Suprapubic skin (tissue), 4 donors: Measurements from ENCODE around the gene GPR183. TPM values are rescaled to one million over a fixed set of nuclear protein-coding genes. Genes with fewer than 3 reads are reported as not detected.

ENCODE experiments used
- DNase-seq, 2 donors: peaks; one replicate each; pipeline ENCODE4 v3.0.0-alpha.2; 2019; ENCODE audit warnings: low spot score in 2 of 2
- H3K27ac ChIP-seq: fragments of 200-600 bp; sonication (generic); one replicate; pipeline ENCODE4 v1.5.1; 2019
- H3K27me3 ChIP-seq: fragments of 200-600 bp; sonication (generic); one replicate; pipeline ENCODE4 v1.5.1; 2019
- H3K36me3 ChIP-seq: fragments of 200-600 bp; sonication (generic); one replicate; pipeline ENCODE4 v1.5.1; 2019
- H3K4me1 ChIP-seq: fragments of 200-600 bp; sonication (generic); one replicate; pipeline ENCODE4 v1.5.1; 2019
- H3K4me3 ChIP-seq: fragments of 200-600 bp; sonication (generic); one replicate; pipeline ENCODE4 v1.5.1; 2019; ENCODE audit warnings: mild to moderate bottlenecking
- H3K9me3 ChIP-seq: fragments of 200-600 bp; sonication (generic); one replicate; pipeline ENCODE4 v1.5.1; 2019
- CTCF ChIP-seq, 2 donors: fragments of 200-600 bp in 1 of 2; fragments of 450-650 bp in 1 of 2; sonication (generic) in 1 of 2; IDR thresholded peaks; one replicate each; pipeline ENCODE4 v1.5.1; 2016 to 2019; ENCODE audit warnings: antibody characterized with exemption in 2 of 2, mild to moderate bottlenecking in 1 of 2, moderate library complexity in 1 of 2
- EP300 ChIP-seq: sonication (generic); formaldehyde crosslinking; IDR thresholded peaks from one replicate; pipeline ENCODE4 v1.6.1; 2017; ENCODE audit warnings: antibody characterized with exemption
- POLR2A ChIP-seq, 2 donors: fragments of 450-650 bp; IDR thresholded peaks; one replicate each; pipeline ENCODE4 v1.6.1; 2017; ENCODE audit warnings: antibody characterized with exemption in 2 of 2, mild to moderate bottlenecking in 2 of 2, moderate library complexity in 2 of 2
- POLR2AphosphoS5 ChIP-seq, 3 donors: sonication (generic); formaldehyde crosslinking; IDR thresholded peaks; one replicate each; pipeline ENCODE4 v1.6.1; 2017; ENCODE audit warnings: antibody characterized with exemption in 3 of 3
- WGBS: methylation state at CpG from one replicate; pipeline ENCODE4 v1.1.5; 2018; 5-methylcytosine and 5-hydroxymethylcytosine counted together
- total RNA-seq, 4 donors: library from RNA; depleted of rRNA; stranded (reverse); fragments of >200 nt; gene quantifications; one replicate each; pipeline ENCODE4 v1.1.0, GENCODE V29; 2016

GPR183 gene
- total RNA-seq, 4 donors from 2014 or later, result 2.3 to 7.0 (median 4.4) TPM

- DNase-seq, result no peak
- Histone ChIP-seq H3K4me1 (no peaks in the 10 kb centered on the region), H3K9me3 (no peaks in the 10 kb centered on the region), H3K36me3 (peaks cover 23% of the 10 kb centered on the region), H3K4me3 (no peak overlapping the region), H3K27ac (no peak overlapping the region), H3K27me3 (no peaks in the 10 kb centered on the region)
- TF ChIP-seq EP300 (no peak), CTCF (IDR thresholded peaks at IDR 0.05) (no peak), POLR2A (IDR thresholded peaks at IDR 0.05) (no peak), POLR2AphosphoS5 (IDR thresholded peaks at IDR 0.05) (no peak)
- 95% methylated on average over 1 of the region's 1 CpG for WGBS
These were observed 61.1 kb downstream of the GPR183 start for GRCh38 chr13:99246100-99246499.

Other genes starting within 250 kb of the GPR183 start
- gene UBAC2, start 106.5 kb downstream of the GPR183 start, total RNA-seq, result 100 to 1,000 TPM in 2 of 4 donors, 10 to 100 TPM in 2; 67.3 to 111 (median 93.8) TPM
- not detected for gene GPR18, start 49.0 kb downstream of the GPR183 start, total RNA-seq
- gene TM9SF2, start 194.1 kb upstream of the GPR183 start, total RNA-seq, result 100 to 1,000 TPM in 1 of 4 donors, 10 to 100 TPM in 3; 64.2 to 108 (median 91.4) TPM